HepG2 (cell line): ENCODE measurements around the gene UCK2. TPM values are rescaled to one million over a fixed set of nuclear protein-coding genes. Genes with fewer than 3 reads are reported as not detected.

Experiments used
- ATAC-seq: fragments of 200-7000 bp; cut with Tn5 transposase; 3 replicates; pipeline ENCODE4 v1.9.1; 2020; ENCODE audit warnings: mild to moderate bottlenecking, moderate library complexity
- BruUV-seq: library from RNA; stranded (reverse); fragments of 400-500 nt; replicated peaks from 2 replicates; lab custom pipeline; 2021; lab: Mats Ljungman, UMichigan
- CTCF ChIA-PET: fragments of 300-600 bp; formaldehyde crosslinking; extraction: SDS; loops from one replicate; lab custom pipeline; 2021; ENCODE audit warnings: low total read pairs, inconsistent platforms, low intra/inter-chr PET ratio; lab: Yijun Ruan, JAX
- POLR2A ChIA-PET: fragments of 350-600 bp; sonication (Branson Sonifier 250); formaldehyde crosslinking; loops from one replicate; lab custom pipeline; 2020; ENCODE audit warnings: antibody characterized with exemption, inconsistent platforms; lab: Yijun Ruan, JAX
- DNase-seq: peaks from one replicate; pipeline ENCODE4 v3.0.0-alpha.2; 2015; ENCODE audit warnings: low spot score
- FAIRE-seq: peaks from 3 replicates; lab custom pipeline; 2011; peaks lifted over from hg19 to GRCh38; lab: Jason Lieb, UNC
- H2AFZ ChIP-seq: one replicate; pipeline ENCODE4 v1.6.1; 2011; ENCODE audit warnings: low read length, inconsistent platforms
- H3K27ac ChIP-seq: fragments of 300-600 bp; 3 replicates; pipeline ENCODE4 v1.8.0; 2011; ENCODE audit warnings: mixed run types, mild to moderate bottlenecking, mixed read lengths, low read length, inconsistent platforms; ENCODE audit not compliant: insufficient read depth; ENCODE audit errors: extremely low read length
- H3K27me3 ChIP-seq, 2 experiments: fragments of 200-600 bp in 1 of 2; 2 replicates in 1 of 2; 3 replicates in 1 of 2; pipeline versions ENCODE4 v1.6.0 to v1.8.0; 2011; ENCODE audit warnings: low read length in 2 of 2, mild to moderate bottlenecking in 2 of 2, moderate library complexity in 2 of 2, inconsistent platforms in 1 of 2; ENCODE audit not compliant: insufficient read depth in 2 of 2, control insufficient read depth in 1 of 2
- H3K36me3 ChIP-seq, 2 experiments: fragments of 200-600 bp in 1 of 2; replicated peaks in 1 of 2; 2 replicates in 1 of 2; 3 replicates in 1 of 2; pipeline versions ENCODE4 v1.5.1 to v1.8.0; 2011; ENCODE audit warnings: low read length in 2 of 2, inconsistent platforms in 1 of 2; ENCODE audit not compliant: insufficient read depth in 2 of 2, control insufficient read depth in 1 of 2
- H3K4me1 ChIP-seq: 2 replicates; pipeline ENCODE4 v1.5.1; 2012; ENCODE audit warnings: low read length, inconsistent platforms; ENCODE audit not compliant: insufficient read depth
- H3K4me2 ChIP-seq: 2 replicates; pipeline ENCODE4 v1.6.0; 2011; ENCODE audit warnings: low read depth, low read length, inconsistent platforms
- H3K4me3 ChIP-seq, 3 experiments: fragments of 200-600 bp in 1 of 3; sonication (generic), shearing (Covaris generic) in 1 of 3; replicated peaks in 1 of 3; 2 replicates each; pipeline ENCODE4 v1.5.1; 2011 to 2016; ENCODE audit warnings: low read length in 3 of 3, inconsistent platforms in 2 of 3, low read depth in 2 of 3, mild to moderate bottlenecking in 2 of 3, control low read depth in 1 of 3, mixed read lengths in 1 of 3; ENCODE audit not compliant: insufficient read depth in 1 of 3
- H3K79me2 ChIP-seq: one replicate; pipeline ENCODE4 v1.6.1; 2011; ENCODE audit warnings: low read length, inconsistent platforms; ENCODE audit not compliant: insufficient read depth
- H3K9ac ChIP-seq: 2 replicates; pipeline ENCODE4 v1.6.0; 2011; ENCODE audit warnings: mild to moderate bottlenecking, low read depth, low read length, inconsistent platforms; ENCODE audit not compliant: insufficient read depth
- H3K9me3 ChIP-seq: 2 replicates; pipeline ENCODE4 v1.5.1; 2012; ENCODE audit warnings: mild to moderate bottlenecking, low read length
- H4K20me1 ChIP-seq: 2 replicates; pipeline ENCODE4 v1.6.0; 2011; ENCODE audit warnings: inconsistent platforms, mild to moderate bottlenecking, low read length, moderate library complexity; ENCODE audit not compliant: insufficient read depth
- CENPBD1 ChIP-seq: sonication (generic); formaldehyde crosslinking; IDR thresholded peaks from 2 replicates; pipeline ENCODE4 v1.8.0; 2022; ENCODE audit warnings: missing genetic modification reagents, low read depth, mild to moderate bottlenecking, borderline replicate concordance
- CHD4 ChIP-seq: fragments of 200-600 bp; sonication (generic); IDR thresholded peaks from 2 replicates; pipeline ENCODE4 v1.7.0; 2017; ENCODE audit warnings: mild to moderate bottlenecking, low read length, borderline replicate concordance
- HNRNPL ChIP-seq: fragments of 200-400 bp; formaldehyde crosslinking; IDR thresholded peaks from 2 replicates; pipeline ENCODE4 v1.6.1; 2017; ENCODE audit warnings: mild to moderate bottlenecking, low read depth, low read length
- MED1 ChIP-seq: sonication (generic); formaldehyde crosslinking; IDR thresholded peaks from 2 replicates; pipeline ENCODE4 v1.4.0; 2020; ENCODE audit warnings: missing genetic modification reagents
- MYC ChIP-seq: sonication (generic); formaldehyde crosslinking; IDR thresholded peaks from 2 replicates; pipeline ENCODE4 v1.9.0; 2021; ENCODE audit warnings: missing genetic modification reagents, borderline replicate concordance
- NR2F1 ChIP-seq, 2 experiments: fragments of 450-650 bp in 1 of 2; formaldehyde crosslinking in 1 of 2; IDR thresholded peaks; 2 replicates each; pipeline versions ENCODE4 v1.5.0 to v1.6.1; 2016 to 2020; ENCODE audit warnings: mild to moderate bottlenecking in 1 of 2, missing compliant biosample characterization in 1 of 2, missing genetic modification reagents in 1 of 2, moderate library complexity in 1 of 2
- SMARCE1 ChIP-seq: fragments of 450-650 bp; IDR thresholded peaks from 2 replicates; pipeline ENCODE4 v1.6.1; 2017; ENCODE audit warnings: borderline replicate concordance
- SP1 ChIP-seq, 2 experiments: fragments of 450-650 bp in 1 of 2; sonication (generic) in 1 of 2; formaldehyde crosslinking in 1 of 2; IDR thresholded peaks; 2 replicates each; pipeline versions ENCODE4 v1.4.0 to v1.6.1; 2016 to 2020; ENCODE audit warnings: missing genetic modification reagents in 1 of 2
- SRF ChIP-seq: IDR thresholded peaks from 2 replicates; pipeline ENCODE4 v1.6.1; 2011; ENCODE audit warnings: mild to moderate bottlenecking, low read depth, low read length, moderate library complexity
- ZBTB49 ChIP-seq: sonication (generic); formaldehyde crosslinking; IDR thresholded peaks from 2 replicates; pipeline ENCODE4 v1.4.0; 2020; ENCODE audit warnings: missing genetic modification reagents, borderline replicate concordance
- ZNF225 ChIP-seq: sonication (generic); formaldehyde crosslinking; IDR thresholded peaks from 2 replicates; pipeline ENCODE4 v1.4.0; 2020; ENCODE audit warnings: mild to moderate bottlenecking, missing genetic modification reagents
- ZNF501 ChIP-seq: sonication (generic); formaldehyde crosslinking; IDR thresholded peaks from 2 replicates; pipeline ENCODE4 v1.5.1; 2020; ENCODE audit warnings: mild to moderate bottlenecking, moderate library complexity, missing genetic modification reagents
- ZNF510 ChIP-seq: sonication (generic); formaldehyde crosslinking; IDR thresholded peaks from 2 replicates; pipeline ENCODE4 v1.4.0; 2020; ENCODE audit warnings: low read depth, mild to moderate bottlenecking, missing genetic modification reagents
- ZNF562 ChIP-seq: sonication (generic); formaldehyde crosslinking; IDR thresholded peaks from 2 replicates; pipeline ENCODE4 v1.8.0; 2022; ENCODE audit warnings: missing genetic modification reagents, borderline replicate concordance
- ZNF777 ChIP-seq: sonication (generic); formaldehyde crosslinking; IDR thresholded peaks from 2 replicates; pipeline ENCODE4 v1.4.0; 2020; ENCODE audit warnings: missing genetic modification reagents
- ZSCAN22 ChIP-seq: sonication (generic); formaldehyde crosslinking; IDR thresholded peaks from 2 replicates; pipeline ENCODE4 v1.4.0; 2020; ENCODE audit warnings: mild to moderate bottlenecking, missing genetic modification reagents
- ZUFSP ChIP-seq: sonication (generic); formaldehyde crosslinking; IDR thresholded peaks from 2 replicates; pipeline ENCODE4 v1.9.0; 2021; ENCODE audit warnings: missing genetic modification reagents, mild to moderate bottlenecking, borderline replicate concordance
- WGBS: methylation state at CpG from one replicate; pipeline ENCODE4 v1.1.6; 2017; ENCODE audit warnings: low lambda C conversion rate; 5-methylcytosine and 5-hydroxymethylcytosine counted together
- in situ Hi-C: cut with HindIII; loops from 2 replicates; pipeline ENCODE4 v1.10.0; 2017; ENCODE audit warnings: low pct_unique_long_range_greater_than_20kb; ENCODE audit not compliant: extremely low pct_ligation_motif_present
- intact Hi-C: fragments of 100-400 bp; cut with micrococcal nuclease; formaldehyde crosslinking; loops from one replicate; pipeline ENCODE4 v1.10.0; 2022; ENCODE audit not compliant: unreplicated experiment
- polyA plus RNA-seq, 8 experiments: library from polyadenylated mRNA; depleted of rRNA in 3 of 8; stranded (reverse) in 7 of 8; unstranded in 1 of 8; fragments of >200 nt; fragmentation: Illumina TruSeq in 4 of 8; extraction: Trizol in 4 of 8; gene quantifications; 2 replicates each; pipeline versions ENCODE4 v1.2.1 to v1.2.3, GENCODE V29; 2011 to 2016; ENCODE audit warnings: low read depth in 4 of 8, missing spikeins in 1 of 8, mixed read lengths in 1 of 8; ENCODE audit not compliant: insufficient read depth in 1 of 8
- total RNA-seq, 5 experiments: library from RNA; depleted of rRNA; stranded (reverse); fragments of >200 nt; fragmentation: Illumina TruSeq; extraction: Trizol; gene quantifications; 2 replicates each; pipeline ENCODE4 v1.2.3, GENCODE V29; 2016; ENCODE audit warnings: low read depth in 1 of 5

The UCK2 gene
- total and polyA plus RNA-seq, 2 of the 13 experiments (the other 11 are each of a cell fraction or from before 2014, with no cell fraction given): 64.3 to 78.0 TPM

- no peak for FAIRE-seq
- ATAC-seq: no peak; the same call in 2 of the 3 replicates
- CTCF ChIA-PET: no interaction called here
Measured at GRCh38 chr1:165933446-165934170, 106.2 kb downstream of the UCK2 start.

GRCh38 chr1:165936542-165936941 is 109.1 kb downstream of the UCK2 start:
- Histone ChIP-seq H4K20me1 (no peaks in the 10 kb centered on the region), H3K79me2 (no peaks in the 10 kb centered on the region), H3K9me3 (no peaks in the 10 kb centered on the region), H3K27me3 (peaks cover 2 to 28% of the 10 kb centered on the region in 2 experiments; a peak in 3 of 5 replicates), H3K27ac (no peak overlapping the region), H3K4me1 (no peaks in the 10 kb centered on the region), H3K4me2 (no peak overlapping the region), H3K9ac (no peak overlapping the region), H2AFZ (no peak overlapping the region), H3K4me3 (no peak overlapping the region), H3K36me3 (no peaks in the 10 kb centered on the region)
- CTCF ChIA-PET: no interaction called here
- in situ Hi-C loops: loop anchor here (10.0 kb wide), 1 partner anchor 498 kb away; no protein-coding TSS in a partner anchor
- no peak for DNase-seq
- 24% methylated on average over 5 of the region's 5 CpGs for WGBS
- no peak for ATAC-seq
- POLR2A ChIA-PET: no interaction called here
- no TSS peak for BruUV-seq
- intact Hi-C loops: no loop called here
- FAIRE-seq: no peak
- TF ChIP-seq CHD4: no peak
- no peak for TF ChIP-seq HNRNPL
- TF ChIP-seq SP1 (IDR thresholded peaks at IDR 0.05): no peak
- no peak for TF ChIP-seq SP1 (CRISPR knock-in tag; IDR thresholded peaks at IDR 0.05)
- TF ChIP-seq MYC: no peak
- TF ChIP-seq CENPBD1: no peak
- no peak for TF ChIP-seq MED1 (CRISPR knock-in tag)
- TF ChIP-seq ZUFSP: no peak
- no peak for TF ChIP-seq ZBTB49 (CRISPR knock-in tag)
- no peak for TF ChIP-seq ZNF777 (CRISPR knock-in tag)
- TF ChIP-seq ZNF510 (CRISPR knock-in tag): no peak

More at GRCh38 chr1:165933446-165934170, 106.2 kb downstream of the UCK2 start:
- Histone ChIP-seq H3K9ac (no peak overlapping the region), H3K36me3 (no peaks in the 10 kb centered on the region), H3K27ac (no peak overlapping the region), H3K4me2 (no peak overlapping the region), H3K4me1 (no peaks in the 10 kb centered on the region), H2AFZ (no peak overlapping the region), H3K9me3 (no peaks in the 10 kb centered on the region), H3K4me3 (no peak overlapping the region), H4K20me1 (no peaks in the 10 kb centered on the region), H3K79me2 (no peaks in the 10 kb centered on the region), H3K27me3 (peaks cover 2 to 22% of the 10 kb centered on the region in 2 experiments; a peak in 3 of 5 replicates)
- no peak for DNase-seq
- 27% methylated on average over 8 of the region's 9 CpGs for WGBS
- in situ Hi-C loops (loop anchor here (10.0 kb wide), 1 partner anchor 501 kb away; no protein-coding TSS in a partner anchor), intact Hi-C loops (no loop called here)
- TF ChIP-seq SMARCE1: no peak
- no peak for TF ChIP-seq ZNF562
- no peak for TF ChIP-seq ZSCAN22 (CRISPR knock-in tag)
- TF ChIP-seq ZNF501 (CRISPR knock-in tag): no peak
- no peak for TF ChIP-seq SRF
- TF ChIP-seq ZNF225 (CRISPR knock-in tag): no peak
- TF ChIP-seq NR2F1 (CRISPR knock-in tag; IDR thresholded peaks at IDR 0.05): no peak
- POLR2A ChIA-PET: no interaction called here
- no TSS peak for BruUV-seq
